HL-60 (cell line): ENCODE measurements around the gene TBK1.

Source experiments
- DNase-seq, 2 experiments: peaks; one replicate each; pipeline ENCODE4 v3.0.0-alpha.2; 2010 to 2020; ENCODE audit warnings: low read depth in 1 of 2, low spot score in 1 of 2
- H3K27ac ChIP-seq: fragments of 250-450 bp; sonication (Bioruptor Pico); replicated peaks from 2 replicates; pipeline ENCODE4 v1.5.1; 2020; ENCODE audit warnings: mild to moderate bottlenecking, moderate library complexity
- H3K27me3 ChIP-seq: fragments of 250-450 bp; sonication (Bioruptor Pico); 2 replicates; pipeline ENCODE4 v1.5.1; 2021; ENCODE audit warnings: mild to moderate bottlenecking, moderate library complexity; ENCODE audit not compliant: insufficient read depth, poor library complexity, severe bottlenecking
- H3K4me3 ChIP-seq: replicated peaks from 2 replicates; pipeline ENCODE4 v1.5.1; 2011; ENCODE audit warnings: mild to moderate bottlenecking, control low read depth, low read length; ENCODE audit not compliant: insufficient read depth
- CTCF ChIP-seq: IDR thresholded peaks from one replicate; pipeline ENCODE4 v1.5.1; 2011; ENCODE audit warnings: low read length, control low read depth, inconsistent platforms; ENCODE audit not compliant: insufficient read depth
- GABPA ChIP-seq: IDR thresholded peaks from 2 replicates; pipeline ENCODE4 v1.6.1; 2012; ENCODE audit warnings: low read depth
- POLR2AphosphoS5 ChIP-seq: IDR thresholded peaks from 2 replicates; pipeline ENCODE4 v1.6.1; 2012; ENCODE audit warnings: low read depth
- REST ChIP-seq: IDR thresholded peaks from 2 replicates; pipeline ENCODE4 v1.6.1; 2012; ENCODE audit warnings: low read depth; ENCODE audit not compliant: insufficient replicate concordance
- SPI1 ChIP-seq: IDR thresholded peaks from 2 replicates; pipeline ENCODE4 v1.6.1; 2012; ENCODE audit warnings: low read depth, mild to moderate bottlenecking, borderline replicate concordance

TBK1 gene

GRCh38 chr12:64455506-64455905 is 3.6 kb downstream of the TBK1 start:
- Histone ChIP-seq H3K27ac (no peak overlapping the region), H3K27me3 (no peaks in the 10 kb centered on the region), H3K4me3 (no peak overlapping the region)
- DNase-seq = no peak
- TF ChIP-seq SPI1 (no peak), POLR2AphosphoS5 (no peak), GABPA (no peak), CTCF (no peak), REST (no peak)

GRCh38 chr12:64456119-64456518 is 4.2 kb downstream of the TBK1 start:
- TF ChIP-seq GABPA (no peak), REST (no peak), POLR2AphosphoS5 (no peak), CTCF (no peak)
- Histone ChIP-seq H3K4me3 (no peak overlapping the region), H3K27me3 (no peaks in the 10 kb centered on the region), H3K27ac (no peak overlapping the region)
- DNase-seq = no peak

GRCh38 chr12:64457032-64457431 is 5.1 kb downstream of the TBK1 start:
- Histone ChIP-seq H3K27ac (no peak overlapping the region), H3K27me3 (no peaks in the 10 kb centered on the region), H3K4me3 (no peak overlapping the region)
- DNase-seq = peak in 1 of 2 experiments; percentile 55
- TF ChIP-seq CTCF = no peak
- 0 out of 2 replicates have a peak, but pooled peaks have one; percentile 2 for TF ChIP-seq SPI1
- TF ChIP-seq POLR2AphosphoS5 = no peak

- no peak overlapping the region for H3K27ac ChIP-seq
- no peak for TF ChIP-seq SPI1
- no peak for TF ChIP-seq REST
- no peak for TF ChIP-seq POLR2AphosphoS5
- no peak for TF ChIP-seq GABPA
- no peak for TF ChIP-seq CTCF
- no peak for DNase-seq
- no peaks in the 10 kb centered on the region for H3K27me3 ChIP-seq
- H3K4me3 ChIP-seq = no peak overlapping the region
These were observed 5.5 kb downstream of the TBK1 start for GRCh38 chr12:64457466-64457865.
